HG02870 (cell line): ENCODE results near the gene VEGFD.
A peak's percentile ranks its signal among the peaks of the same experiment; 100 is the strongest.

Experiments
- ATAC-seq: cut with Tn5 transposase; IDR thresholded peaks from one replicate; pipeline ENCODE4 v1.9.1; 2021; ENCODE audit warnings: mild to moderate bottlenecking, moderate library complexity; ENCODE audit not compliant: unreplicated experiment

Gene VEGFD

GRCh38 chrX:15366506-15367352 is 17.5 kb downstream of the VEGFD start:
- no peak for ATAC-seq

GRCh38 chrX:15359701-15360100 is 24.5 kb downstream of the VEGFD start:
- ATAC-seq: no peak

GRCh38 chrX:15358533-15358932 is 25.7 kb downstream of the VEGFD start:
- peak; percentile 60 for ATAC-seq

- no peak for ATAC-seq
These were observed 27.8 kb downstream of the VEGFD start for GRCh38 chrX:15356444-15356843.

- no peak for ATAC-seq
These were observed 33.8 kb downstream of the VEGFD start for GRCh38 chrX:15350329-15350996.

- no peak for ATAC-seq
These were observed 35.2 kb downstream of the VEGFD start for GRCh38 chrX:15349046-15349445.

- no peak for ATAC-seq
These were observed 38.2 kb downstream of the VEGFD start for GRCh38 chrX:15345976-15346375.

- no peak for ATAC-seq
These were observed 40.1 kb downstream of the VEGFD start for GRCh38 chrX:15344106-15344505.

- ATAC-seq: no peak
These were observed 41.1 kb downstream of the VEGFD start for GRCh38 chrX:15343075-15343476.

GRCh38 chrX:15340867-15341266 is 43.3 kb downstream of the VEGFD start:
- no peak for ATAC-seq

GRCh38 chrX:15336023-15336413 is 48.2 kb downstream of the VEGFD start:
- no peak for ATAC-seq

GRCh38 chrX:15335135-15336022 is 48.8 kb downstream of the VEGFD start, which contains the start of gene PIGA:
TSS of gene PIGA (minus strand) at chrX:15335523. CDS start at chrX:15331930, 3,593 bp downstream.
- peak; percentile 98 for ATAC-seq

GRCh38 chrX:15334561-15334960 is 49.7 kb downstream of the VEGFD start:
- no peak for ATAC-seq

- ATAC-seq: no peak
These were observed 55.4 kb downstream of the VEGFD start for GRCh38 chrX:15328821-15329220.

- no peak for ATAC-seq
These were observed 56.1 kb downstream of the VEGFD start for GRCh38 chrX:15328131-15328530.

GRCh38 chrX:15322472-15322871 is 61.7 kb downstream of the VEGFD start:
- no peak for ATAC-seq

GRCh38 chrX:15322072-15322471 is 62.1 kb downstream of the VEGFD start:
- ATAC-seq: no peak

GRCh38 chrX:15321447-15321846 is 62.8 kb downstream of the VEGFD start:
- ATAC-seq: no peak

- no peak for ATAC-seq
These were observed 63.9 kb downstream of the VEGFD start for GRCh38 chrX:15320297-15320696.

- ATAC-seq: no peak
These were observed 65.1 kb downstream of the VEGFD start for GRCh38 chrX:15319075-15319474.

GRCh38 chrX:15315509-15315908 is 68.7 kb downstream of the VEGFD start, which contains the start of gene ASB11:
TSS of gene ASB11 (minus strand) at chrX:15315640. CDS start at chrX:15315605, 35 bp downstream.
- no peak for ATAC-seq
